ENCODE data around the gene MARVELD3.
"Not testable (repeated sequence)": the region's sequence is repeated elsewhere in the genome, so short reads cannot be mapped to it uniquely, and the experiment has no call there.

MARVELD3 gene

GRCh38 chr16:71591917-71592316 is 34.1 kb upstream of the MARVELD3 start:
- no peak for DNase-seq (ENCODE audit: low read depth)

DNA sequence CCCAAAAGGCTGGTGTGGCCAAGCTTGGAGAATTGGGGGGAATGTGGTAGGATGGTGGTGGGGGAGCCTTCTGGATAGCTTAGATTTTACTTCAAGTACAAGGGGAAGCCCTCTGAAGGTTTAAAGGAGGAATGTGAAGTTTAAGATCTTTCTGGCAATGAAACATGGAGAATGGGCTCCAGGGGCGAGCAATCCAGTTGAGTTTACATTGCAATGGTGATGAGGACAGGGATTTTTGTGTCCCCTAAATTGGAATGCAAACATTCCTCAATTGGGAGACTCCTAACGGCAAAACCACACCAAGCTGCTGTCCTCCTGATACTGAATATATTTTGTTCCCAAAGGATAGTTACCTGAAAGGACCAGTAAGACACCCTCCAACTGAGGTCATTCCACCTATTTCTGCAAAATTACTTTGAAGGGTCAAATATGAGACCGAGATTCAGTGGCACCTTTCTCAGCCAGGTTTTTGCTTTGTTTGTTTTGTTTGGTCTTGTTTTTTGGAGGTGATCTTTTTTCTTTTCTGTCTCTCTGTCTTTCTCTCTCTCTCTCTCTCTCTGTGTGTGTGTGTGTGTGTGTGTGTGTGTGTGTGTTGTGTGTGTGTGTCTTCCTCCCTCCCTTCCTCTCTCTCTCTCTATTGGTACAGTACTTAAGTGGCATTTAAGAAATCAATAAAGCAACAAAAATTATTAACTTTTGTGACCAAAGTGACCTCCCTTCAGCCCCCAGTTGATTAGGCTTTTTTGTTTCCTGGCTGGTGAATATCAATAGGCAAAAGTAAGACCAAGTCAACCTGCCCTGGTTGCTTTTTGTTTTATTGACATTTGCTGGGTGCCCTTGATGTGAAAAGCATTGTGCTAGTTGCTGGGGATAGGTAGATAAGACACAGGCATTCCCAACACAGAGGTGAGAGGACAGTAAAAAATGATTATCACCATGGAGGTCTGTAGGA is 32.7 kb upstream of the MARVELD3 start:
- no peak for TF ChIP-seq CTCF (conservative IDR thresholded peaks at IDR 0.05; ENCODE audit: low read length)
- no peak overlapping the region for H3K4me3 ChIP-seq (ENCODE audit: low read length)
- no peak for DNase-seq (ENCODE audit: low read depth)

More at GRCh38 chr16:71591917-71592316, 34.1 kb upstream of the MARVELD3 start:
- no peak overlapping the region for H3K4me3 ChIP-seq (ENCODE audit: low read length)
- TF ChIP-seq CTCF (conservative IDR thresholded peaks at IDR 0.05; ENCODE audit: low read length) = no peak

- no peak for TF ChIP-seq CTCF (conservative IDR thresholded peaks at IDR 0.05; ENCODE audit: low read length)
- no peak for DNase-seq (ENCODE audit: low read depth)
- no peak overlapping the region for H3K4me3 ChIP-seq (ENCODE audit: low read length)
These were observed 31.9 kb upstream of the MARVELD3 start for GRCh38 chr16:71594000-71594646.

GRCh38 chr16:71595340-71595826 is 30.6 kb upstream of the MARVELD3 start:
- not testable (repeated sequence) for DNase-seq (ENCODE audit: low read depth); H3K4me3 ChIP-seq (ENCODE audit: low read length)

DNA sequence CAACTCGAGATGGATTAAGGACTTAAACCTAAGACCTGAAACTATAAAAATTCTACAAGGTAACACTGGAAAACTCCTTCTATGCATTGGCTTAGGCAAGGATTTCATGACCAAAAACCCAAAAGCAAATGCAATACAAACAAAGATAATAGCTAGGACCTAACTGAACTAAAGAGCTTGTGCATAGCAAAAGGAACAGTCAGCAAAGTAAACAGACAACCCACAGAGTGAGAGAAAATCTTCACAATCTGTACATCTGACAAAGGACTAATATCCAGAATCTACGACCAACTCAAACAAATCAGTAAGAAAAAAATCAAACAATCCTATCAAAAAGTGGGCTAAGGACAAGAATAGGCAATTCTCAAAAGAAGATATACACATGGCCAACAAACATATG is 27.6 kb upstream of the MARVELD3 start:
- H3K4me3 ChIP-seq (ENCODE audit: low read length); DNase-seq (ENCODE audit: low read depth): not testable (repeated sequence)

DNA sequence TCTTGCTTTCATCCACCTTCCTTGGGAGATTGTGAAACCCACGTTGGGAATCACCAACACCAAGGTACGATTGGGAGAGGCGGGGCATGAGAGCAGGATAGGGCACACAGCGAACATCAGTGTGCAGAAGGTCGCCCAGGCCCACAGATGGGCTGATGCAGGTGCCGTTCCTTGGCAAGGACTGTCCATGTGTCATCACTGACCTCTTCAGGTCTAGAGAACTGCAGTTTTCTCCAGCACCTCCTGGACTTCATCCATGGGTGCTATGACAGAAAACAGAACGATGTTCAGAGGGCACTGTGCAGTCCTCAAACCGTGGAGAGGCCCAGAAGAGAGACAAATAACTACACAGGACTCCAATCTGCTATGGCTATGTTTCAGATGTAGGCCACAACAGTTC is 25.2 kb upstream of the MARVELD3 start:
- no peak for DNase-seq (ENCODE audit: low read depth)
- no peak overlapping the region for H3K4me3 ChIP-seq (ENCODE audit: low read length)
- no peak for TF ChIP-seq CTCF (conservative IDR thresholded peaks at IDR 0.05; ENCODE audit: low read length)

DNA sequence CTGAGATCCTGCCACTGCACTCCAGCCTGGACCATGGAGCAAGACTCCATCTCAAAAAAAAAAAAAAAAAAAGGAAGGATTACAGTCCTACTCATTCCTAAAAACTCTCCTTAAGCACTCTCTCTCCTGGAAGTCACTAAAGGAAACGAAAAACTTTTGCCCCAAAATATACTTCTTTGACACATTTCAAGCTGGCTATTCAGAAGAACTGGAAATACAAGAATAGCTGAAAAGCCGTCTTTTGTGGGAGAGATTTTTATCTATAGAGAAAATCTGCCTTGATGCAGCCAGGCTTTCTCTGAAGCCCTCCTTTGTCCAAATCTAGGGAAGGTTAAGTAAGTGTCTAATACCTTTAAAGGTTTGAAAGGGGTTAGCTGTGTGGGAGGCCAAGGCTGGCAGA is 16.9 kb upstream of the MARVELD3 start:
- DNase-seq (ENCODE audit: low read depth) = no peak
- H3K4me3 ChIP-seq (ENCODE audit: low read length) = no peak overlapping the region
- TF ChIP-seq CTCF (conservative IDR thresholded peaks at IDR 0.05; ENCODE audit: low read length) = no peak

DNA sequence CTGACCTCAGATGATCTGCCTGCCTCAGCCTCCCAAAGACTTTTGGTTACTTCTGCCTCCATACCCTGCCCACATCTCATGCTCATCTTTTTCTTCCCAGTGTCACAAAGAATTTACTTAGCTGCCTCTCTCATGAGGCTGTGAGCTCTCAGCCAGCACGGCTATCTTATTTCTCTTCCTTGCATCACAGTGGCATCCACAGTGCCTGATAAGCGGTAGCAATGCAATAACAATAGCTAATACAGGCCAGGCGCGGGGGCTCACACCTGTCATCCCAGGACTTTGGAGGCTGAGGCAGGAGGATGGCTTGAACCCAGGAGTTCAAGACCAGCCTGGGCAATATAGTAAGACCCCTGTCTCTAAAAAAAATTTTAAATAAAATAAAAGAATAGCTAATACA is 15.5 kb upstream of the MARVELD3 start:
- DNase-seq (ENCODE audit: low read depth) = no peak
- H3K4me3 ChIP-seq (ENCODE audit: low read length) = no peak overlapping the region
- TF ChIP-seq CTCF (conservative IDR thresholded peaks at IDR 0.05; ENCODE audit: low read length) = no peak

All from AG10803 (cell line).